Hair follicle dermal papilla cell (primary cell): ENCODE measurements around the gene OR4A15. TPM values are rescaled to one million over a fixed set of nuclear protein-coding genes. Genes with fewer than 3 reads are reported as not detected.

Experiments
- small RNA-seq: library from RNA; depleted of rRNA; stranded (forward); fragments of <200 nt; gene quantifications from one replicate; pipeline ENCODE3, GENCODE V24; 2012
- total RNA-seq: library from RNA; depleted of rRNA; stranded (reverse); fragments of >200 nt; gene quantifications from 2 replicates; pipeline ENCODE4 v1.2.3, GENCODE V29; 2012

OR4A15 gene
- total RNA-seq, result not detected in 2 replicates

DNA sequence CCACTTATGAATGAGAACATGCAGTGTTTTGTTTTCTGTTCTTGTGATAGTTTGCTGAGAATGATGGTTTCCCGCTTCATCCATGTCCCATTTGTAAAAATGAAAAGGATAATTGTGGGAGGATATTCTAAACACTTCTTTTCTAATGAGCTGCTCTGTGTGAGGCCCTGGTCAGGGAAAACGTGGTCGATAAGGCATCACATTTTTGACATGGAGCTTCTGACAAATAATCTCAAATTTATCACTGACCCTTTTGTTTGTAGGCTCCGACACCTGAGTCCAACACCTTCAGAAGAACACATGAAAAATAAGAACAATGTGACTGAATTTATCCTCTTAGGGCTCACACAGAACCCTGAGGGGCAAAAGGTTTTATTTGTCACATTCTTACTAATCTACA lies at the start of gene OR4A15:
OR4A15 (plus strand) TSS at position 301 of the 400 bp plus-strand sequence; CDS start at position 301, 0 bp downstream.

DNA sequence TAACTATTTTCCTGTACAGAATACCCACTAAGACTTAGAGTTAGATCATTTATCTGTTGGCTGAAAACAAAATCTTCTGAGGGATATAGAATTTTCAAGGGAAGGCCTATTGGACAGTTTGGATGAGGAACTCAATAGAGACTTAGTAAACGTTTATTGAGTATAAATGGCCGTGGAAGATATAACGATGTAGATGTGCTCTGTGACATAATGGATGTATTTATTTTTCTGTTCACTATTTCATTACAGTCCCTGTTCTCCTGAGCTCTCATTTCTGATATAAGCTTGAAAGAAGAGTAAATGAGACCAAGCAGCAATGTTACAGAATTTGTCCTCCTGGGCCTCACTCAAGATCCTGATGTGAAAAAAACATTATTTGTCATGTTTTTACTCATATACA lies 24.9 kb upstream of the OR4A15 start, which contains the start of gene OR4A16:
OR4A16 (plus strand) TSS at position 301 of the 400 bp plus-strand sequence; CDS start at position 301, 0 bp downstream.

Small RNA genes lying within 50 kb of the gene (small RNA-seq; reads per million reads assigned to genes)
- gene OR4X7P, result not detected

Other genes with a start within 250 kb of the OR4A15 start
- not detected in 2 replicates for gene TRIM48, start 105.8 kb upstream of the OR4A15 start, total RNA-seq
- not detected in 2 replicates for gene OR4A16, start 24.8 kb upstream of the OR4A15 start, total RNA-seq
- not detected in 2 replicates for gene OR4C15, start 186.5 kb downstream of the OR4A15 start, total RNA-seq
- not detected in 2 replicates for gene OR4C16, start 204.2 kb downstream of the OR4A15 start, total RNA-seq
- not detected in 2 replicates for gene OR4C11, start 239.7 kb downstream of the OR4A15 start, total RNA-seq